KMS-11 (cell line): ENCODE results near the gene FOXF2.

Experiments used
- H2AFZ ChIP-seq: fragments of 200-600 bp; sonication (generic); 2 replicates; pipeline ENCODE4 v1.6.1; 2016; ENCODE audit warnings: antibody characterized with exemption, mixed run types, low read depth
- H3K27ac ChIP-seq: fragments of 200-600 bp; sonication (generic); 2 replicates; pipeline ENCODE4 v1.6.1; 2016; ENCODE audit warnings: mild to moderate bottlenecking, mixed run types
- H3K27me3 ChIP-seq: fragments of 200-600 bp; sonication (generic); 2 replicates; pipeline ENCODE4 v1.6.1; 2017; ENCODE audit warnings: mild to moderate bottlenecking, low read depth, mixed run types, moderate library complexity; ENCODE audit not compliant: insufficient read depth
- H3K36me3 ChIP-seq: fragments of 200-600 bp; sonication (generic); 2 replicates; pipeline ENCODE4 v1.6.1; 2017; ENCODE audit warnings: mild to moderate bottlenecking, mixed run types; ENCODE audit not compliant: insufficient read depth
- H3K4me1 ChIP-seq: fragments of 200-600 bp; sonication (generic); 2 replicates; pipeline ENCODE4 v1.6.1; 2016; ENCODE audit warnings: mild to moderate bottlenecking, low read depth, mixed run types; ENCODE audit not compliant: poor library complexity, severe bottlenecking
- H3K4me2 ChIP-seq: fragments of 200-600 bp; sonication (generic); 2 replicates; pipeline ENCODE4 v1.7.0; 2016; ENCODE audit warnings: mild to moderate bottlenecking, mixed run types
- H3K4me3 ChIP-seq: fragments of 200-600 bp; sonication (generic); IDR thresholded peaks from 2 replicates; pipeline ENCODE4 v1.6.1; 2017; ENCODE audit warnings: low read depth, low read length, mixed read lengths; ENCODE audit not compliant: insufficient read depth
- H3K79me2 ChIP-seq: fragments of 200-600 bp; sonication (generic); 2 replicates; pipeline ENCODE4 v1.6.1; 2016; ENCODE audit warnings: low read depth, mixed run types; ENCODE audit not compliant: insufficient read depth
- H3K9ac ChIP-seq: fragments of 200-600 bp; sonication (generic); 2 replicates; pipeline ENCODE4 v1.6.1; 2016; ENCODE audit warnings: mild to moderate bottlenecking, mixed run types
- H4K20me1 ChIP-seq: fragments of 200-600 bp; sonication (generic); 2 replicates; pipeline ENCODE4 v1.6.1; 2016; ENCODE audit warnings: mild to moderate bottlenecking, mixed run types; ENCODE audit not compliant: insufficient read depth
- CTCF ChIP-seq: fragments of 200-600 bp; sonication (generic); conservative IDR thresholded peaks from 2 replicates; pipeline ENCODE4 v1.6.1; 2017; ENCODE audit warnings: low read depth, mild to moderate bottlenecking, antibody characterized with exemption, low read length, moderate library complexity, mixed read lengths

FOXF2 gene

GRCh38 chr6:1400126-1400850, 10.9 kb downstream of the FOXF2 start:
- Histone ChIP-seq H3K4me2 (no peak overlapping the region), H3K27ac (no peak overlapping the region), H3K36me3 (no peaks in the 10 kb centered on the region), H3K27me3 (no peaks in the 10 kb centered on the region), H3K4me3 (no peak overlapping the region), H2AFZ (no peak overlapping the region), H3K9ac (no peak overlapping the region), H4K20me1 (no peaks in the 10 kb centered on the region), H3K4me1 (no peaks in the 10 kb centered on the region), H3K79me2 (no peaks in the 10 kb centered on the region)
- no peak for TF ChIP-seq CTCF

- H3K4me2 ChIP-seq: no peak overlapping the region
- H3K9ac ChIP-seq: no peak overlapping the region
- H2AFZ ChIP-seq: no peak overlapping the region
- H3K27me3 ChIP-seq: no peaks in the 10 kb centered on the region
- no peaks in the 10 kb centered on the region for H4K20me1 ChIP-seq
- H3K4me1 ChIP-seq: no peaks in the 10 kb centered on the region
- TF ChIP-seq CTCF: no peak
- H3K79me2 ChIP-seq: no peaks in the 10 kb centered on the region
- no peaks in the 10 kb centered on the region for H3K36me3 ChIP-seq
- H3K4me3 ChIP-seq: no peak overlapping the region
- H3K27ac ChIP-seq: no peak overlapping the region
Observed at GRCh38 chr6:1402369-1402768, 13.0 kb downstream of the FOXF2 start.

GRCh38 chr6:1402868-1403267, 13.5 kb downstream of the FOXF2 start:
- TF ChIP-seq CTCF: no peak
- H3K79me2 ChIP-seq: no peaks in the 10 kb centered on the region
- no peaks in the 10 kb centered on the region for H3K36me3 ChIP-seq
- no peak overlapping the region for H3K4me2 ChIP-seq
- H3K27ac ChIP-seq: no peak overlapping the region
- no peak overlapping the region for H3K9ac ChIP-seq
- no peak overlapping the region for H3K4me3 ChIP-seq
- no peaks in the 10 kb centered on the region for H3K4me1 ChIP-seq
- no peaks in the 10 kb centered on the region for H4K20me1 ChIP-seq
- no peaks in the 10 kb centered on the region for H3K27me3 ChIP-seq
- no peak overlapping the region for H2AFZ ChIP-seq

GRCh38 chr6:1403851-1404712, 14.7 kb downstream of the FOXF2 start:
- Histone ChIP-seq H3K27ac (no peak overlapping the region), H3K4me3 (no peak overlapping the region), H3K9ac (no peak overlapping the region), H3K4me2 (no peak overlapping the region), H2AFZ (no peak overlapping the region), H3K4me1 (no peaks in the 10 kb centered on the region), H4K20me1 (no peaks in the 10 kb centered on the region), H3K36me3 (no peaks in the 10 kb centered on the region), H3K79me2 (no peaks in the 10 kb centered on the region), H3K27me3 (no peaks in the 10 kb centered on the region)
- TF ChIP-seq CTCF: no peak
